Stomach (tissue), 4 donors: ENCODE results near the gene KRTAP10-3.

Experiments used
- EP300 ChIP-seq: sonication (generic); formaldehyde crosslinking; IDR thresholded peaks from one replicate; pipeline ENCODE4 v1.6.1; 2017; ENCODE audit warnings: antibody characterized with exemption
- POLR2A ChIP-seq, 4 donors: fragments of 450-650 bp; IDR thresholded peaks; one replicate each; pipeline ENCODE4 v1.6.1; 2016; ENCODE audit warnings: antibody characterized with exemption in 4 of 4, control low read depth in 2 of 4, mild to moderate bottlenecking in 1 of 4, moderate library complexity in 1 of 4
- TF ChIP-seq, protein P1 (sequence below), 7 experiments: fragments of 450-650 bp in 4 of 7; fragments of 200-600 bp in 3 of 7; sonication (generic) in 3 of 7; IDR thresholded peaks; one replicate each; pipeline ENCODE4 v1.5.1; 2016 to 2019; ENCODE audit warnings: antibody characterized with exemption in 7 of 7, control low read depth in 2 of 7, mild to moderate bottlenecking in 1 of 7

- TF ChIP-seq, protein P1, sequence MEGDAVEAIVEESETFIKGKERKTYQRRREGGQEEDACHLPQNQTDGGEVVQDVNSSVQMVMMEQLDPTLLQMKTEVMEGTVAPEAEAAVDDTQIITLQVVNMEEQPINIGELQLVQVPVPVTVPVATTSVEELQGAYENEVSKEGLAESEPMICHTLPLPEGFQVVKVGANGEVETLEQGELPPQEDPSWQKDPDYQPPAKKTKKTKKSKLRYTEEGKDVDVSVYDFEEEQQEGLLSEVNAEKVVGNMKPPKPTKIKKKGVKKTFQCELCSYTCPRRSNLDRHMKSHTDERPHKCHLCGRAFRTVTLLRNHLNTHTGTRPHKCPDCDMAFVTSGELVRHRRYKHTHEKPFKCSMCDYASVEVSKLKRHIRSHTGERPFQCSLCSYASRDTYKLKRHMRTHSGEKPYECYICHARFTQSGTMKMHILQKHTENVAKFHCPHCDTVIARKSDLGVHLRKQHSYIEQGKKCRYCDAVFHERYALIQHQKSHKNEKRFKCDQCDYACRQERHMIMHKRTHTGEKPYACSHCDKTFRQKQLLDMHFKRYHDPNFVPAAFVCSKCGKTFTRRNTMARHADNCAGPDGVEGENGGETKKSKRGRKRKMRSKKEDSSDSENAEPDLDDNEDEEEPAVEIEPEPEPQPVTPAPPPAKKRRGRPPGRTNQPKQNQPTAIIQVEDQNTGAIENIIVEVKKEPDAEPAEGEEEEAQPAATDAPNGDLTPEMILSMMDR (IDR thresholded peaks at IDR 0.05), result no peak
- TF ChIP-seq EP300 (no peak), POLR2A (IDR thresholded peaks at IDR 0.05) (no peak)
Observed at GRCh38 chr21:44601596-44602462, 43.2 kb upstream of the KRTAP10-3 start.
